HepG2 (cell line): ENCODE results near the gene BLCAP. TPM values are rescaled to one million over a fixed set of nuclear protein-coding genes. Genes with fewer than 3 reads are reported as not detected.

Experiments
- ADNP ChIP-seq: sonication (generic); formaldehyde crosslinking; IDR thresholded peaks from 2 replicates; pipeline ENCODE4 v1.4.0; 2020; ENCODE audit warnings: missing genetic modification reagents
- ATF5 ChIP-seq: sonication (generic); formaldehyde crosslinking; IDR thresholded peaks from 2 replicates; pipeline ENCODE4 v1.4.0; 2020; ENCODE audit warnings: mild to moderate bottlenecking, low read depth, missing genetic modification reagents
- DRAP1 ChIP-seq: IDR thresholded peaks from 2 replicates; pipeline ENCODE4 v1.6.1; 2016; ENCODE audit warnings: missing genetic modification reagents, missing compliant biosample characterization
- FOXM1 ChIP-seq: sonication (generic); formaldehyde crosslinking; IDR thresholded peaks from 2 replicates; pipeline ENCODE4 v1.5.0; 2020; ENCODE audit warnings: missing genetic modification reagents
- GMEB1 ChIP-seq: sonication (generic); formaldehyde crosslinking; IDR thresholded peaks from 2 replicates; pipeline ENCODE4 v1.5.1; 2020; ENCODE audit warnings: missing genetic modification reagents, mild to moderate bottlenecking, borderline replicate concordance
- HNRNPUL1 ChIP-seq: fragments of 200-400 bp; formaldehyde crosslinking; IDR thresholded peaks from 2 replicates; pipeline ENCODE4 v1.6.1; 2017; ENCODE audit warnings: low read depth, mild to moderate bottlenecking, low read length, moderate library complexity
- JUND ChIP-seq: sonication (generic); formaldehyde crosslinking; IDR thresholded peaks from 2 replicates; pipeline ENCODE4 v1.8.0; 2022; ENCODE audit warnings: mild to moderate bottlenecking, missing genetic modification reagents
- MTA1 ChIP-seq: sonication (generic); formaldehyde crosslinking; IDR thresholded peaks from 2 replicates; pipeline ENCODE4 v1.4.0; 2020; ENCODE audit warnings: missing genetic modification reagents, mild to moderate bottlenecking, borderline replicate concordance
- NCOA1 ChIP-seq: sonication (generic); formaldehyde crosslinking; IDR thresholded peaks from 2 replicates; pipeline ENCODE4 v1.9.0; 2021; ENCODE audit warnings: missing genetic modification reagents
- NPAS2 ChIP-seq: sonication (generic); formaldehyde crosslinking; IDR thresholded peaks from 2 replicates; pipeline ENCODE4 v1.8.0; 2022; ENCODE audit warnings: mild to moderate bottlenecking, missing genetic modification reagents, borderline replicate concordance
- ZNF276 ChIP-seq: sonication (generic); formaldehyde crosslinking; IDR thresholded peaks from 2 replicates; pipeline ENCODE4 v1.4.0; 2020; ENCODE audit warnings: mild to moderate bottlenecking, low read depth, missing genetic modification reagents
- ZNF280D ChIP-seq: sonication (generic); formaldehyde crosslinking; IDR thresholded peaks from 2 replicates; pipeline ENCODE4 v1.5.1; 2020; ENCODE audit warnings: mild to moderate bottlenecking, missing genetic modification reagents
- ZNF710 ChIP-seq: sonication (generic); formaldehyde crosslinking; IDR thresholded peaks from 2 replicates; pipeline ENCODE4 v1.5.0; 2020; ENCODE audit warnings: mild to moderate bottlenecking, missing genetic modification reagents, borderline replicate concordance
- ZNF879 ChIP-seq: sonication (generic); formaldehyde crosslinking; IDR thresholded peaks from 2 replicates; pipeline ENCODE4 v1.8.1; 2023; ENCODE audit warnings: missing genetic modification reagents
- ZUFSP ChIP-seq: sonication (generic); formaldehyde crosslinking; IDR thresholded peaks from 2 replicates; pipeline ENCODE4 v1.9.0; 2021; ENCODE audit warnings: missing genetic modification reagents, mild to moderate bottlenecking, borderline replicate concordance
- polyA plus RNA-seq, 8 experiments: library from polyadenylated mRNA; depleted of rRNA in 3 of 8; stranded (reverse) in 7 of 8; unstranded in 1 of 8; fragments of >200 nt; fragmentation: Illumina TruSeq in 4 of 8; extraction: Trizol in 4 of 8; gene quantifications; 2 replicates each; pipeline versions ENCODE4 v1.2.1 to v1.2.3, GENCODE V29; 2011 to 2016; ENCODE audit warnings: low read depth in 4 of 8, missing spikeins in 1 of 8, mixed read lengths in 1 of 8; ENCODE audit not compliant: insufficient read depth in 1 of 8
- total RNA-seq, 5 experiments: library from RNA; depleted of rRNA; stranded (reverse); fragments of >200 nt; fragmentation: Illumina TruSeq; extraction: Trizol; gene quantifications; 2 replicates each; pipeline ENCODE4 v1.2.3, GENCODE V29; 2016; ENCODE audit warnings: low read depth in 1 of 5

The BLCAP gene
- total and polyA plus RNA-seq, 2 of the 13 experiments (the other 11 are each of a cell fraction or from before 2014, with no cell fraction given): 52.4 to 86.8 TPM

GRCh38 chr20:37564388-37565133 lies 36.9 kb upstream of the BLCAP start (continued):
- no peak for TF ChIP-seq ZUFSP (CRISPR knock-in tag)
- TF ChIP-seq ZNF280D: no peak
- 0 out of 2 replicates have a peak, but pooled peaks have one; percentile 63 for TF ChIP-seq ZNF710
- TF ChIP-seq GMEB1 (CRISPR knock-in tag): no peak
- no peak for TF ChIP-seq ATF5 (CRISPR knock-in tag)
- no peak for TF ChIP-seq DRAP1
- TF ChIP-seq JUND (CRISPR knock-in tag): no peak
- no peak for TF ChIP-seq HNRNPUL1
- TF ChIP-seq MTA1 (CRISPR knock-in tag): no peak
- no peak for TF ChIP-seq ZNF879 (CRISPR knock-in tag)
- TF ChIP-seq ADNP (CRISPR knock-in tag): no peak
- TF ChIP-seq FOXM1 (CRISPR knock-in tag): no peak
- TF ChIP-seq NPAS2 (CRISPR knock-in tag): no peak
- TF ChIP-seq ZNF276 (CRISPR knock-in tag): 0 out of 2 replicates have a peak, but pooled peaks have one; percentile 53
- peak; percentile 73; the same call in 1 of the 2 replicates for TF ChIP-seq NCOA1 (CRISPR knock-in tag)
